GM19240 (cell line): Measurements from ENCODE around the gene UQCRC2.
"Not testable (repeated sequence)": the region's sequence is repeated elsewhere in the genome, so short reads cannot be mapped to it uniquely, and the experiment has no call there.

Experiments used
- DNase-seq: peaks from one replicate; pipeline ENCODE4 v3.0.0; 2011; ENCODE audit warnings: low spot score; ENCODE audit not compliant: insufficient read length

UQCRC2 gene

DNA sequence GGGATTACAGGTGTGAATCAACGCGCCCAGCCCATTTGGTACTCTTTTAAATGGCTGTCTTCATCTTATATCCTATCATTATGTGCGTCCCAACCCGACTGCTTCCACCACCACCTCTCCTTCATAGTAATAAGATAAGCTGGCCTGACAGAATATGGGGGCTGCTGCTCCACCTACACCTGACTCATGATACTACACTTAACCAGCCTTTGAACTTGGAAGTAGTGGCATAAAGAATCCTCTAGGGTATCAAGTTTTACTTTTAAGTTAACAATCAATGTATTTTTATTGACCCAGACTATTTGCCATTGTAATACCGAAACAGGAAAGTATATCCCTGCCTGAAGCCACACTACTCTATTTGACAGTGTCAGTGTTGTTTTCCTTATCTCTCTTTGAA, 28.9 kb downstream of the UQCRC2 start:
- no peak for DNase-seq

DNA sequence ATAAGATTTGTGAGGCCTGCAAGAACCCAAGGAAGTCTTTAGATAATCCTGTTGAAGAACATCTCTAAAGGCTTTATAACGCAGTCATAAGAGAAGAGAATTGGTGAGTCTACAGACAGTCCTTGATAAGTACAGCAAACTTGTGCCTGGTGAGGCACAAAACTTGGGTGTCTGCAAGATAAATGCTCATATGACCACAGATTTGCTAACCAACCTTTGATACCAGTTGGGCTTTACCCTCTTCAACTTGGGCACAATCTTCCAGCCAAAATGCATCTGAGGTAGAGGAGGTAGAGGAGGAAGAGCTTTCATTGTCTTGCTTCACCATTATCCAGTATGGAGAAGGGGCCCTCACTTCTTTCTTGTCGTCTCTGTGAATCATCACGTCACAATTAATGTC, 30.9 kb downstream of the UQCRC2 start:
- DNase-seq, result no peak

DNA sequence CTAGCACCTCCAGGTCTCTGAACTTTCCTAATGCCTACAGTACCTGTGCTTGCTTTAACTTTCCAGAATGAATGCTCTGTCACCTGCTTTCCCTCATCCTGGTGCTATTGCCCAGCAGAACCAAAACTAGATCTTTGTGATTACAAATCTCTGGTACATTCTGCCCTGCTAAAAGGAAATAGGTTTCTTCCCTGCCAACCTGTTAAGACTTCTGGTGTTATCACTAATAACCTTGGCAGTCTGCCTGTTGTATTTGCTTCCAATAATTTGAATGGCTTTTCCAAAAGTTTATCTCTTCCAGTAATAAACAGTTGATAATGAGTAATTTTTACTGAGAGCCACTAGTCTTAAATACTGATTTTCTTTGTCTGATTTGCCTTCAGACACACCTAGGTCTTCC, 32.4 kb downstream of the UQCRC2 start:
- no peak for DNase-seq

DNA sequence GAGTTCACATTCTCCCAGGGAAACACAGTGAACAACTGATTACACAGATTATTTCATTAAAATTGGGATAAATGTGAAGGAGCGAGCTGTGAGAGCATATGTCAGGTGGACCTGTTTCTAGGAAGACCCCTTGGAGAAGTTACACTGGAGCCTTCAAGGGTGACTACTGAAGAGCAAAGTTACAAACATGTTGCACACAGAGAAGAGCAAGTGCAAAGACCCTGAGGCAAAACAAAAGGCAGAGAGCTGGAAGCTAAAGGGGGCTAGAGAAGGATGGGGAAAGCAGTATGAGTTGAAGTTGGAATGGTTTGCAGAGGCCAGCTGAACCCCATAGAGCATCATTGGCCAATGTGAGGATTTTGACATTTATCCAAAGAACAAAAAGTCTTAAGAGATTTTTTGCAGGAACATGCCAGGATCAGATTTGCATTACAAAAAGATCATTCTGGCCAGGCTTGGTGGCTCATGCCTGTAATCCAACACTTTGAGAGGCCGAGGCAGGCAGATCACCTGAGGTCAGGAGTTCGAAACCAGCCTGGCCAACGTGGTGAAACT, 33.6 kb downstream of the UQCRC2 start:
- no peak for DNase-seq

DNA sequence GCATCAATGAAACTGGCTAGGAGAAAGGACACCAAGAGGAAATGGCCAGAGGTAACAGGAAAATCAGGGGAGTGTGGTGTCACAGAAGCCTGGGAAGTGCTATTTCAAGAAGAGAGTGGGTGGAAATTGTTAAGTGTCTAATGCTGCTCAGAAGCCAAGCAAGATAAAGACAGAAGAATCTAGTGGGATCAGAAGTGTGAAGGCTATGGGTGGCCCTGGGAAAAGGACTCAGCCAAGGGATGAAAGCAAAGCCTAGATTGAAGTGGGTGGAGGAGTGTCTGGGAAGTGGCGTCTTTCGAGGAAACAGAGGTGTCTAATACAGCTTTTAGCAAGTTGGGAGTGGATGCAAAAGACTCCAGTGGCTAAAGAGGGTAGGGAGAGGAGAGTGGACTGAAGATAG, 34.3 kb downstream of the UQCRC2 start:
- DNase-seq, result no peak

DNA sequence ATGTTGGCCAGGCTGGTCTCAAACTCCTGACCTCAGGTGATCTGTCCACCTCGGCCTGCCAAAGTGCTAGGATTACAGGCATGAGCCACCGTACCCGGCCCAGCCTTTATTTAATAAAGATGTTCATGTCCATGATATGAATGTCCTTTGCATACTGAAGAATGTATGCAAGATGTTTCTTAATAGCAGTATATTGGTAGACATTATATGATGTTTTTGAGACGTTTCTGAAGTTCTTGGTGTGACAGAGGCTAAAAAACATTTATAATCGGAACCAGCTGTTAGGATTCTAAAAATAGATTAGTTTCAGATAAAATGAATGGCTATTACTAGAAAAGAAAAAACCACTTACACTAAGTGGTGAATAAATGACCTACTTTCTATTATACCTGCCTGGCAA, 36.0 kb downstream of the UQCRC2 start:
- no peak for DNase-seq

DNA sequence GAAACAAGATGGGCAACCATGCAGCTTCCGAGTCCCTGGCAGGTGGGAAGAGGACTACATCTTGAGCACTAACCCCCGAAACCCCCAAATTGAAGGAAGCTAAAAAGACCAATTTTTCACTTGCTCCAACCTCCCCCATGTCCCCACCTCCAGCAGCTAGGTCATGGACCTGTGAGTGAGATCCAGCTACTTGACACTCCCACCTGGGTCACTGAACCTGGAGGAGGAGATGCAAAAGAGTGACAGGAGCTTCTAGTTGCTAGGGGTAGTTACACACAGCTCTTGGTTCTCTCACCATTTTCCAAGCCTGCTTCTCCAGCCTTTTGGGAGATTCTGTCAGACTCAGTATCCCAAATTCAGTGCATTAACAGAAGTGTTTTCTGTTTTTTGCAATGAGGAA, 36.6 kb downstream of the UQCRC2 start:
- DNase-seq, result no peak

DNA sequence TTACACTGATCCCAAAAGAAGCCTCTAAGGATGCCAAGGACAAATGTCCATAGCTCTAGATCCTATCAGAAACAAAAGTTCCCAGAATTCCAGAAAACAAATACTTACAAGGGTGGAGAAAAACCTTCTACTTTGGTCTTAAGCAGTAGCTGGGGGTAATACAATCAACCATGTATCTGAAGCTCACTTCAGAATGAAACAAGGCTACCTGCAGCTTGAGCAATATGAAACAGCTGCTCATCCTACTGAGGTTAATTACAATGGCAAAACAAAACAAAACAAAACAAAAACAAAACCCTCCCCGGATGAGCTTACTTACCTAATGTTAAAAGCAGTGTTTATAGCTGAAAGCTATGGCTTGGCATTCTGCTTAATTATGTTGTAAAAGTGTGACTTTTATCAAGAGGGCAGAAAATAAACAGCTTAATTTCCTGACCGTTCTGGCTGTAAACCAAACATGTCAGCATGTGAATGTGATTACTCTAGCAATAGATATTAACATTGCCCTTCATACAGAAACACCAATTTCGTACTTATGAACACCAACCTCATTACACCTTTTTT, 37.3 kb downstream of the UQCRC2 start:
- DNase-seq, result no peak

DNA sequence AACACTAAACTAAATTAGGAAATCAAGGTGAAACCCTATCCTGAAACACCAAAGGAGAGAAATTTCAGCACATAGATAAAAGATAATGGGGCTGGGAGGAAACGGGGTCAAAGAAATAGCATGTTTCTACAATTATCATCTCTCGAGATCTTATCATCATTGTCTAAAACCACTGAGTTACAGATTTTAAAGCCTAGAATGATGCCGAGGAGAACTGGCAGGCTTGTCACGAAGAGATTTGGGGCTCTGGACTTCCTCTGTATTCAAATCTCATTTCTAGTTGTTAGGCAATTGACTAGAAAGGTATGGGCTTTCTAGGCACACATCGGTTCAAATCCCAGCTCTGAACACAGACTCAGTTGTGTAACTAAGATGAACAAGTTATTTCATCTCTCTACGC, 38.5 kb downstream of the UQCRC2 start:
- no peak for DNase-seq

DNA sequence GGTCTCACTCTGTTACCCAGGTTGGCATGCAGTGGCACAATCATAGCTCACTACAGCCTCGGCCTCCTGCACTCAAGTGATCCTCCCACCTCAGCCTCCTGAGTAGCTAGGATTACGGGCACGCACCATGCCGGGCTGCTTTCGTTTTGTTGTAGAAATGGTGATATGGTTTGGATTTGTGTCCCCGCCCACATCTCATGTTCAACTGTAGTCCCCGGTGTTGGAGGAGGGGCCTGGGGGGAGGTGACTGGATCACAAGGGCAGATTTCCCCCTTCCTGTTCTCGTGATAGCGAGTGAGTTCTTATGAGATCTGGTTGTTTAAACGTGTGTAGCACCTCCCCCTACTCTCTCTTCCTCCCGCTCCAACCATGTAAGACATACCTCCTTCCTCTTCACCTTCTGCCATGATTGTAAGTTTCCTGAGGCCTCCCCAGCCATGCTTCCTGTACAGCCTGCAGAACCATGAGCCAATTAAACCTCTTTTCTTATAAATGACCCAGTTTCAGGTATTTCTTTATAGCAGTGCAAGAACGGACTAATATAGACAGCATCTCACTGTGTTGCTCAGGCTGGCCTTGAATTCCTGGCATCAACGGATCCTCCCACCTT, 41.8 kb downstream of the UQCRC2 start:
- DNase-seq, result no peak

DNA sequence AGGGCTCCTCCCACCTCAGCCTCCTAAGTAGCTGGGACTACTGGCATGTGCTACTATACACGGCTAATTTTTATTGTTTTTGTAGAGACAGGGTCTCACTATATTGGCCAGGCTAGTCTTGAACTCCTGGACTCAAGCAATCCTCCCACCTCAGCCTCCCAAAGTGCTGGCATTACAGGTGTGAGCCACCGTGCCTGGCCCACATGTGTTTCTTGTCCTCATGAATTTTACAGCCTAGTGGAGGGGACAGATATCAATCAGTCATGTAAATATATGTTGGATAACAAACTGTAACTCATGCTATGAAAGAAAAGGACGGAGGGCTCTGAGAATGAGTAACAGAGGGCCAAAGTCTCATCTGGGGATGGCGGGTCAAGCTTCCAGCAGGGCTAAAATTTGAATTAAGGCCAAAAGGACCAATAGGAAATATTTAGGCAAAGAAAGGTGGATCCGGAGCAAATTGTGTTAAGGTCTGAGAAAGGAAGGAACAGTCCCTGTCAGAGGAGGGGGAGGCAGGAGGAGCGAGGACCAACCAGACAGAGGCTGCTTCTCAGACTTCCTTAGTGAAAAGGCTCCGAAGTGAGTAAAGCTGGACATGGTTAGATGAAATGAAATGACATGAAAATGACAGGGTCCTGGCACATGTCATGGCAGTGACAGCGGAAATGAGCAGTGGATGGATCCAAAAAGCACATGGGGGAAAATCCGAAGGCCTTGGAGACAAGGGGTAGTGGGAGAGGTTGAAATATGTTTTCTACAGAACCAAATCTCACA, 43.9 kb downstream of the UQCRC2 start:
- no peak for DNase-seq

DNA sequence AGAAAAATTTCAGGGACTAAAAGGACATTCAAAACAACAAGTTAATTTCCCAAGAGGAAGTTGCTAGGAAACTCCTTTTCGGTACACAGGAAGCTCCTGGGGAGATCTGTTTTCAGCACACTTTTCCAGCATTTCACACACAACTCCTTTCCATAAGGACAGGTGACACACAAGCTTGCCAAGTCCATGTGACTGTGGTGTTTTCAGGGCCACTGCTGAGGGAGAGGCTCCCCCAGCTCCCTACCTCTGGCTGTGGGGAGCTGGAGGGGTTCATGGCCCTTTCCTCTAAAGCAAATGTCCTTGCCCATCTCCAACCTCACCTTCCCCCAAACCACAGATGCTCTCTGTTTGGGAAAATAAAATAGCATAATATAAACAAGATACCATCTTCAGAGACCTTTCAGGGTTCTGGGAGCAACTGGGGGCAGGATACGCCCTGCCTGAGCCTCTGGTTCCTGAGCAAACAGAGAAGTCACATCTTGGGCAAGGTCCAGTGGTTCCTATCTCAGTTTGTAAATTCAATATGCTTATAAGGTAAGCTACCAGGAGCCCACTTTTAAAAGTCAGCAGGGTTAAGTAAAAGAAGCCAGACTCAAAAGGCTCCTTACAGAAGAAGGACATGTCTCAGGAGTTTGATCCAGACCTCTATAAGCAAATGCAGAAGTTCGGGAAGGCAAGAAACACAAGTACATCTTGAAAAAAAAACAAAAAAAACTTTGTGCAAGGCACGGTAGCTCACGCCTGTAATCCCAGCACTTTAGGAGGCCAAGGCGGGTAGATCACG, 44.7 kb downstream of the UQCRC2 start:
- DNase-seq, result no peak

DNA sequence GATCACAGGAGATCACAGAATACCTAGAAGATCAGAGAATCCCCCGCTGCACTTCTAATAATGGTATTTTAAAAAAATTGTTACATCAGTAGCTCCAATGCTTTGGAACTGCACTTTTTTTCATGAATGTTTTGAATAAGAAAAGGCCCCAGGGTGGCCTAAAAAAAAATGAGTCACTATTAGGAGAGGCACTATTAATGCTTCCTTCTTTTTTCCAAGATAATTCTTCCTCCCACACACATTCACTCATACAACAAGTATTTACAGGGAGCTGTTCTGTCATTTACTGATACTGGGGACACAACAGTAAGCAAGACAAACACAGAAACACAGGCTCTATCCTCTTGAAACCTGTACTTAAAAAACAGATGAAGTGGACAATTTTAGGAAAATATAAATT, 48.4 kb downstream of the UQCRC2 start:
- no peak for DNase-seq

DNA sequence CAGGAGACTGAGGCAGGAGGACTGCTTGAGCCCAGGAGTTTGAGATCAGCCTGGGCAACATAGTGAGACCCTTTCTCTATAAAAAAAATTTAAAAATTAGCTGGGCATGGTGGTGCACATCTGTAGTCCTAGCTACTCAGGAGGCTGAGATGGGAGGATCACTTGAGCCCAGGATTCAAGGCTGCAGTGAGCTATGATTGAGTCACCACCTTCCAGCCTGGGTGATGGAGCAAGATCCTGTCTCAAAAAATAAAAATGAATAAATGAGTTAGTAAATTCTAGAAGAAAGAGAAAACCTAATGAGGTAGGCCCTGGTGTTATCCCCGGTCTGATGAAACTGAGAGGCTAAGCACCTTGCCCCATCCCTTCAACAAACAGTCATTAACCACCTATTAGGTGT, 48.9 kb downstream of the UQCRC2 start:
- not testable (repeated sequence) for DNase-seq

DNA sequence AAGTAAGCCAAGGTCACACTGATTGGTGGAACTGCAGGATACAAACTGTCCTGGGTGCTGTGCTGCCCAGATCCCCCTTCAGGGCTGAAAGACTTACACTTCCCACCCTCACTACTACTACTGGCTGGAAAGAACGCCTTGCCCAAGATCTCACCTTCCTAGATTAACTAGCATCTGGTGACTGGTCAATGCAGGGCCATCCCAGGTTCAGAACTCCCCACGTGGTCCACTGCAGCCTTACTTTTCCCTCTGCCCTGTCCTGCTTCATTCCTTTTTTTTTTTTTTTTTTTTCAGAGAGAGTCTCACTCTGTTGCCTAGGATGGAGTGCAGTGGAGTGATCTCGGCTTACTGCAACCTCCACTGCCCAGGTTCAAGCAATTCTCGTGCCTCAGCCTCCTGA, 50.0 kb downstream of the UQCRC2 start:
- DNase-seq, result no peak

DNA sequence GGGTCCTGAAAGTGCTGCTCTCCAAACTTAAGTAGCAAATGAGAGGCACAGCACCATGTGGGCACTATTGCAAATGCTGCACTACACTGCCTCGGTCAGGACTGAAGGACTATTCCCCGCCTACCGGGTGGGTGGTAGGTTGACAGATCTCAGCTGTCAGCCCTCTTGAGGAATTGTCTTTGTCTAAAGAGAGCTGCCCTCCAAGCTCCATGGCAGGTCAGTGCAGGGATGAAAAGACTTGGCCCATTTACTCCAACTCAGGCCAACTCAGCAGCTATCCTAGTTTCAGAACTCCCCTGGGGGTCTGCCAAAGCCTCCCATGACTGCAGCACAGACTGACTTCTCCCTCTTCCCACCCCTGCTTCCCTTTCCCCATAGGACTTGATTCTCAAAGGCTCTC, 51.2 kb downstream of the UQCRC2 start:
- DNase-seq, result no peak

DNA sequence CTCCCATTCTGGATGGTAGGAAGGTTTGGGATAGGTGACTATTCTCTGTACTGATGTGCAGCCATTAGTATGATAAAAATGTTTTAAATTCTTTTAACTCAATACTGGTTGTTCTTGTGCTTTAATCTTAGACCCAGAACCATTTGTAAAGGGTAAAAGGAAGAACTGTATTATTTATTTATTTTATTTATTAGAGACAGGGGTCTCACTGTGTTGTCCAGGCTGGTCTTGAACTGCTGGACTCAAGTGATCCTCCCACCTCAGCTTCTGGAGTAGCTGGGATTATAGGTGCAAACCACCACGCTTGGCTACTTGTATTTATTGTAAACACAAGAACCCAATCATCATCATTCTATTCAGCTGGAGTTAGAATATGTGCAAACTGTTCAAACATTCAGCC, 52.6 kb downstream of the UQCRC2 start:
- DNase-seq, result no peak

DNA sequence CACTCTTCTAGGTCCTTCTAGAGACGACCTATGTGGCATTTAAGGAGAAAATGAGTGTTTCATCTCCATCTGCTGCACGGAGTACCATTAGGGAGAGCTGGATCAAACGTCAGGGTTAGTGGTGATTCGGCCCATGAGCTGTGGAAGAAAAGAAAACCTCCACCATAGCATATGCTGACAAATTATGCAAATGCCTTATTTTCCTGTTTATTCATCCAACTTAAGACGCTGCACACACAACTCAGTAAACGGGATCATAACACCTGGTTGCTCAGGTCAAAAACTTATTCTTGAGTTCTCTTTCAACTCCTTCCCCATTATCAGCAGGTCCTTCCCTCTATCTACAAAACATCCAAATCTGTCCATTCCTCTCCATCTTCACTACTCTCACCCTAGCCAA, 53.5 kb downstream of the UQCRC2 start:
- no peak for DNase-seq

DNA sequence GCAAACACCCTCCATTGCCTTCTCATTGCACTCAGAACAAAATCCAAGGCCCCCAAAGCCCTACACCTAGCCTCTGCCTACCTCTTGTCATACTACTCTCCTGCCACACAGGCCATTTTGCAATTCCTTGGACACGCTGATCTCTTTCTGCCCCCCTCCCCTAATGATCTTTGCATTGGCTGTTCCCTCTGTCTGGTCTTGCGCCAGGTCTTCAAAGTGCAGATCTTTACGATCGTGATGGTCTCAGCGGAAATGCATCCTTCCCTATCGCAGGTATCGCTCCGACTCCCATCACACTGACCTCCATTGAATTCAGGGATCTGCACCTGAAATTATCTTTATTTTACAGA, 54.0 kb downstream of the UQCRC2 start:
- DNase-seq, result no peak

DNA sequence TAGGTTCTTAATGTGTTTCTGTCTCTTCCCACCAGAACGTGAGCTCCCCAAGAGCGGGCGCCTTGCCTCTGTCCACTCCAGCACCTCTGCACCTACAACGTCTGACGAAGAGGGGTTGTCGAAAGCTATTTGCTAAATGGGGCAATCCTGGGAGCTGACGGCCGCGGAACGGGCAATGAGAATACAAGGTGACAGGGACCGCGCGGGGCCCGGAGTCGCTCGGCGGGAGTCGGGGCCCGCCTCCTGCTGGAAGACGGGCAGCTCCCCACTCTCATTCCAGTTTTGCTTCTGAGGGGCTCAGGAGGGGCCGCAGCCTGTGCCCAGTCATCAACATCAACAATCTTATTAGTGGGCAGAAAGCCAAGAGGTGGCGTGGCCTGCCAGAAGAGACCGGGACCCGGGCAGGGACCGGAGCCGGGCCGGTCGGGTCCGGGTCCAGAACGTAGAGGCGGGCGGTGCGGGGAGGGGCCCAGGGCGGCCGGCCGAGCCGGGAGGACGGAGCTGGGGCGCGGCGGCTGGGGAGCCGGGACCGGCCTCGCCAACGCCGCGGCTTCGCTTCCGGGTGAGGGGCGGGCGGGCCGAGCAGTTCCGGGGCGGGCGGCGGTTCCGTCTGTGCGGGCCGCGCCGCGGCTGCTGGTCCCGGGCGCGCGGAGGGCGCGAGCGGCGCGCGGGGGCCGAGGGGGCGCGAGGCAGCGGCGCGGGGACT, 54.5 kb downstream of the UQCRC2 start, which contains the start of gene MOSMO:
TSS of gene MOSMO (plus strand) at position 603 of the 706 bp plus-strand sequence. CDS start 191 bp downstream, outside the sequence.
- DNase-seq, result peak; percentile 55
